ENCODE results near the gene TEX38.
"Not testable (repeated sequence)": the region's sequence is repeated elsewhere in the genome, so short reads cannot be mapped to it uniquely, and the experiment has no call there.

GRCh38 chr1:46662919-46663318 lies 8.7 kb upstream of the TEX38 start:
- TF ChIP-seq CTCF (conservative IDR thresholded peaks at IDR 0.05 in 1 of 2, IDR thresholded peaks at IDR 0.05 in 1 of 2; ENCODE audit: extremely low read depth in 1 of 2, insufficient read depth in 1 of 2, low read depth in 1 of 2, low read length in 2 of 2); EZH2 (IDR thresholded peaks at IDR 0.05; ENCODE audit: borderline replicate concordance, low read length): not testable (repeated sequence)
